NCI-H1436 treated with DMSO at 0.1 percent for 48 hours (cell line): ENCODE data around the gene PTPRN.
A peak's percentile ranks its signal among the peaks of the same experiment; 100 is the strongest.
"Not testable (repeated sequence)": the region's sequence is repeated elsewhere in the genome, so short reads cannot be mapped to it uniquely, and the experiment has no call there.

Experiments
- DNase-seq: peaks from one replicate; lab custom pipeline; 2025; lab: John Stamatoyannopoulos, UW

The PTPRN gene

GRCh38 chr2:219309278-219309677 lies at the start of gene PTPRN:
PTPRN (minus strand) TSS chr2:219309401; CDS start chr2:219309332, 69 bp downstream.
- DNase-seq, result peak; percentile 42

DNA sequence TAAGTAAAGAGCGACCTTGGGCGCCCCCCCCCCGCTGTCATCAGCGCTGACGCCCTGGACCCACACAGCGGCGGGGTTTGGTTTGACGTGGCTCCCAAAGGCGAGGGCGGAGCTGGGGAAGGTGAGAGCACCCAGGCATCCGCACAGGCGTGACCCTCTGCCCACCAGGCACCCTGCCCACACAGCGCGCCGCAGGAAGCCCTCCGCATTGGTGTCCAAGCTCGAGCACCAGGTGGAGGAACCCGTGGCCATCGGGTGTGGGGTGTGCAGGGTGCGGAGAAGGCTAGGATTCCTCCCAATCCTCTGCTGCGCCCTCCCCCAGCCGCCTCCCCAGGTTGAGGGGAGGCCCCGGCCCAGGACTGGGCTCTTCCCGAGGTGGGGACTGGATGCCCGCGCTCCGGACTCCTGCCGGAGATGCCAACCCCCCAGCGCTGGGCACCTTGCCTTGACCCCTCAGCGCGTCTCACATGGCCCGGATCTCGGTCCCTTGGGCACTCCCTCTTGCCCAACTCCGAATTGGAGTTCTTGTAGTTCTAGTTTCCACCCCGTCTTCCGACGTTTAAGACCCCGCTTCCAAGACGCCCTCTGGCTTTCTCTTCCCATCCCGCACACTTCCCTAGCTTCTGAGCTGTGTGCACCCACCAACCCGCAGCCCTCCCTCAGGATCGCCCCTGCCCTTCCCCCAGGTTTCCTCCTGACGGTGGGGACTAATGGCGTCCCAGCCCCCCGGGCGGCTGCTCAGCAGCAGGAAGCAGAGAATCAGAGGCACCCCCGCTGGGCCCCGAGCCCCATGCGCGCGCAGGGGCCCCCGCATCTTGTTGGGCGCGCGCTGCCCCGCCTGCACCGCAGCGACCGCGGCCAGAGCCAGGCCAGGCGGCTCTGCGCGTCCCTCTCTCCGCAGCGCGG lies 49.2 kb upstream of the PTPRN start:
- DNase-seq, result no peak

- no peak for DNase-seq
Observed at GRCh38 chr2:219356834-219357233, 47.6 kb upstream of the PTPRN start.

- no peak for DNase-seq
Observed at GRCh38 chr2:219354582-219354981, 45.4 kb upstream of the PTPRN start.

DNA sequence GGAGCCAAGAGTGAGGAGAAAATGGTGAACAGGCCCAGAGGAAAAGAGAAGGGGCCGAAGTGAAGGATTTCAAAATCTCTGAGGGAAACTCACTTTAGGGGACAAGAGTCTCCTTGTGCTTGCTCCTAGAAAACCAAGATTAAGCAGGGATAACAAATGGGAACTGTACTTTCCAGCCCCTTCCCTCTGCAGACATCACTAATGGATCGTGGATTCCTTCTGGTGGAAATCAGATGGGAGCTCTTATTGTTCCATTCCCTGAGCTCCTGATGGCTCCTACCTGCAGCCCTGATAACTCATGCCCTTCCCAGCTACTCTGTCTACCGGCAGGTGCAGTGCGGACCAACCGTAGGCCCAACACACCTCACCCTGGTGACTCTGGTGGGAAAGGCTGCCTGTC lies 43.9 kb upstream of the PTPRN start:
- DNase-seq, result no peak

GRCh38 chr2:219352448-219353023 lies 43.3 kb upstream of the PTPRN start:
- no peak for DNase-seq

DNA sequence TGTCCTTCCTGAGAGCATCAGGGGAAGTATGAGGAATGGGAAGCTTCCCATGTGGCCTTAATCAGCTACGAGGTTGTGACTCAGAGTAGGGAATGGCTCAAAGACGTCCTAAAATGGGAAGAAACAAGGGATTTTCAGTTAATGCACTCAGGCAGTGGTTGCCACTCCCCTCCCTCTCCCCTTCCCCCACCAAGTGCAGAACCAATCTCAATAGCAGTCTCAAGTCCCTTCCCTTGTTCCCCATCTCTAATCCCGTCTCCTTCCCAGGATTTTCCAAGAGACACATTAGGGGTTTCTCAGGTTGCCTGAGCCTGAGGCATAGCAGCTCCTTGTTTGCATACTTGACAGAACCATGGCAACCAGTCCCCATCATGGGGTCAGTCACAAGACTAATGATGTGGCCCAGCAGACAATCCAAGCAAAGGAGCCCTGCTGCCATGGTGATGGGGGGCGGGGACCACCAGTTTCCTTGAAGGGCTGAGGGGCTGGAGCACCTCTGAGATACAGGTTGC lies 41.6 kb upstream of the PTPRN start:
- no peak for DNase-seq

DNA sequence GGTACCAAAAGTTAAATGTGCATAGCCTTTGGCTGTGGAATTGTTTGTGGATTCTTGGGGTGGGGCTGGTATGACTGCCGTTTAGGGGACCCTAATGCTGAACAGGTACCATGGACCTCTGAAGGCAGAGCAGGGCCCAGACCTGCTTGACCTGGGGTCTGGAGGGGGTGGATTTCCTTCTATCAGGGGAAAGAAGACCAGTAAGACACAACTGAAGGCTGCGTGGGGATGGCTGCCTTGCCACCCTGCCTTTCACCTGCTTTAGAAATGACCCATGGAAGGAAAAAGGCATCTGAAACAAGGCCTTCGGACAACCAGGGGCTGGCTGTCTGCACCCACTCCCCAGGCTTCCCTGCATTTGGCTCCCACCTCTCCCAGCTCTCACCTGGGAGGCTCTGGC lies 41.0 kb upstream of the PTPRN start:
- DNase-seq, result no peak

GRCh38 chr2:219344751-219345430 lies 35.7 kb upstream of the PTPRN start:
- DNase-seq, result no peak

DNA sequence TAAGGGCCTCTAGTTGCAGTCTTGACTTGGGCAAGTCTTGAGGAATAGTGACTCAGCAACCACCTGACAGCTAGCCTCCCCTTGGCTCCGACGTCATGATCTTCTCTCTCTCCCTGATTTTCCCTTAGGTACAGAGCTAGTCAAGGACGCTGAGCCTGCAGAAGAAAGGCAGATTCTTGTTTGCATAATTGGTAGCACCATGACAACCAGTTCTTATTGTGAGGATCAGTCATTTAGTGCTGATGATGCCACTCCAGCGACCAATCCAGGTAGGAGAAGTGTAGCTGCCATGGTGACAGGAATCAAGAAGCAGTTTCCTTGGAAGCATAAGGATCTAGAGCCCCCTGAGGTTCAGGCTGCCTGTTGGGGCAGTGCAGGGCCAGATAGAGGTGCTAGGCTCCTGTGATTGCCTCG lies 26.2 kb upstream of the PTPRN start:
- peak; percentile 82 for DNase-seq

GRCh38 chr2:219334076-219334475 lies 24.9 kb upstream of the PTPRN start:
- no peak for DNase-seq

DNA sequence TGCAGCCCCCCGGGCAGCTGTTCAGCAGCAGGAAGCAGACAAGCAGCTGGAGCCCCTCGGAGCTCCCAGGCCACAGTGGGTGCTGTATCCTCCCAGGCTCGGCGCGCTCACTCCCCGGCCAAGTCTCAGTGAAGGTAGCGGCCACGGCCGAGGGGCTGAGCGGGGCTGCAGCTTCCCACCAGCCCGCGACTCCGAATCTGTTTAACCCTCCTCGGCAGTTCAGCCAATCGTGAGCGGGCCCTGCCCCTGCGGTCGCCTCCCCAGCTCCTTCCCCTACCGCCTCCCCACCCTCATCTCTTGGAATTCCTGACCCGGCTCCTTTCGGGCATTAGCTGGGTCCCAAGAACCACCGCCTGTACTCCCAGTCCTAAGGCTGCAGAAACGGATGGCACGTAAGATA lies 23.3 kb upstream of the PTPRN start, which contains the start of gene RESP18:
Gene RESP18 (minus strand): TSS at position 203 of the 400 bp plus-strand sequence.
- no peak for DNase-seq

DNA sequence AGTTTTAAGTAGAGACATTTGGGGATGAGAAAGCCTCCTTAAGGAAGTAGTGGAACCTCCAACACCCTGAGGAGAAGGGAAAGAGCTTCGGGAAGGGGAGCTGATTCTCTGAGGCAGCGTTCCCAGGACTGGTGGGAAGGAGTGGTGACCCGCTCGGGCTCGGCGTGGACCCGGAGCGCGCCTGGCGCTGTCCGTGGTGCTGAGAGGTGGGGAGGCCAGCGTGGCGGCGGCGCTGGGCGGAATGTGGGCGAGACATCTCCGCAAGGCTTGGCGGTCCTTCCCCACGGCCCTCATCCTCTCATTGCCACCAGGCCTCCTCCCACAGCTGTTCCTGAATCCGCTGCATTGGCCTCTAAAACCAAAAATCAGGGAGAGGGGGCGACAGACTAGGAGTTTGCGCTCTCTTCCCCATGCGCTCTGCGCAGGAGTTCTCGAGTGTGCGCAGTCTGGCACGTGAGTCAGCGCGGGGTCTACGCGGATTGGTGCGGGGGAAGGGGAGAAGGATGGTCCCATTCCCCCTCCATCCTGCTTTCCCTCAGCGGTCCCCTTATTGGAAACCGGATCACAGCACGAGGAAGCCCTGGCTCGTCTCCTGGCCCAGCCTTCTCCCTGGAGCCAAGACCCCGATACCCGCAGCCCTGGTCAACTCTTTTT lies 22.5 kb upstream of the PTPRN start:
- no peak for DNase-seq

- no peak for DNase-seq
Observed at GRCh38 chr2:219327719-219328118, 18.5 kb upstream of the PTPRN start.

- no peak for DNase-seq
Observed at GRCh38 chr2:219325657-219326315, 16.6 kb upstream of the PTPRN start.

DNA sequence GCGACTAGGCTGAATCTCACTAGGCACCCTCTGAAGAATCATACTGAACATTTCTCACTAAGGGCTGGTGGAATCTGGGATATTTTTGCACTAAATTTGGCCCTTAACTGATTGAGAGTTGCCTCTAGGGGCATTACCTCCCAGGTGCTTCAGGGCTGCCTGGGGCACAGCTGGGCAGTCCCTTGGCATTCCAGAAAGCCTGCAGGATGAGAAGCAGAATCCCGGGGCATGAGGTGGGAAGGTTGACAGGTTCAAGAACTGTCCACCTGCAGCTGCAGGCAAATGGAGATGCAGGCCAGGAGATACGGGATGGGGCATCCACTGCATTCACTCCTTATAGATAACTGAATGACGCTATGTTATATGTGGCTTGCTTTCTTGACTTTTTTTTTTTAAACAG lies 15.9 kb upstream of the PTPRN start:
- no peak for DNase-seq

DNA sequence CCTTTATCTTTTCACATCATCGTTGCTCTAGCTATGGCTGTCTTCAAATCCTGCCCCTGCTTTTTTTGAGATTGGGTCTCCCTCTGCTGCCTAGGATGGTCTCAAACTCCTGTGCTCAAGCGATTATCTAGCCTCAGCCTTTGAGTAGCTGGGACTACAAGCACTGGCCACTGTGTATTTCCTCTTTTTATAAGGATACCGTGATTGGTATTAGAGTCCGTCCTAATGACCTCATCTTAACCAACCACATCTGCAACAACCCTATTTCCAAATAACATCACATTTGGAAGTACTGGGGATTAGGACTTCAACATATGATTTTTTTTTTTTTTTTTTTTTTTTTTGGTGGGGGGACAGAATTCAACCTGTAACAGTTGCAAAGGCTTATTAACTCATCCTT lies 14.2 kb upstream of the PTPRN start:
- DNase-seq, result no peak

- no peak for DNase-seq
Observed at GRCh38 chr2:219314804-219315468, 5.7 kb upstream of the PTPRN start.

DNA sequence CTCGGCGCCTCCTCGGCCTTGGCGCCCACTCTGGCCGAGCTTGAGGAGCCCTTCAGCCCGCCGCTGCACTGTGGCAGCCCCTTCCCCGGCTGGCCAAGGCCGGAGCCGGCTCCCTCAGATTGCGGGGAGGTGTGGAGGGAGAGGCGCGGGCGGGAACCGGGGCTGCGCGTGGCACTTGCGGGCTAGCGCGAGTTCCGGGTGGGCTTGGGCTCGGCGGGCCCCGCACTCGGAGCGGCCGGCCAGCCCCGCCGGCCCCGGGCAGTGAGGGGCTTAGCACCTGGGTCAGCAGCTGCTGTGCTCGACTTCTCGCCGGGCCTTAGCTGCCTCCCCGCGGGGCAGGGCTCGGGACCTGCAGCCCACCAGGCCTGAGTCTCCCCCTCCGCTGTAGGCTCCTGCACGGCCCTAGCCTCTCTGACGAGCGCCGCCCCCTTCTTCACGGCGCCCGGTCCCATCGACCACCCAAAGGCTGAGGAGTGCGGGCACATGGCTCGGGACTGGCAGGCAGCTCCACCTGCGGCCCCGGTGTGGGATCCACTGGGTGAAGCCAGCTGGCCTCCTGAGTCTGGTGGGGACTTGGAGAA lies 3.6 kb upstream of the PTPRN start:
- not testable (repeated sequence) for DNase-seq
